Esophagus squamous epithelium (tissue), 5 donors: ENCODE results near the gene CCDC69. TPM values are rescaled to one million over a fixed set of nuclear protein-coding genes. Genes with fewer than 3 reads are reported as not detected.
"Not testable (repeated sequence)": the region's sequence is repeated elsewhere in the genome, so short reads cannot be mapped to it uniquely, and the experiment has no call there.

Source experiments
- DNase-seq: peaks from one replicate; lab custom pipeline; 2025; lab: John Stamatoyannopoulos, UW
- H3K27ac ChIP-seq, 4 donors: fragments of 200-600 bp; sonication (generic); one replicate each; pipeline ENCODE4 v1.5.1; 2016 to 2019; ENCODE audit warnings: mild to moderate bottlenecking in 1 of 4
- H3K27me3 ChIP-seq, 4 donors: fragments of 200-600 bp; sonication (generic); 1 replicate in 3 of 4; 2 replicates in 1 of 4; pipeline versions ENCODE4 v1.5.1 to v1.6.0; 2017 to 2021; ENCODE audit warnings: antibody characterized with exemption in 1 of 4
- H3K36me3 ChIP-seq, 3 donors: fragments of 200-600 bp; sonication (generic); one replicate each; pipeline ENCODE4 v1.5.1; 2016 to 2019
- H3K4me1 ChIP-seq, 3 donors: fragments of 200-600 bp; sonication (generic); one replicate each; pipeline ENCODE4 v1.5.1; 2017 to 2019
- H3K4me3 ChIP-seq, 4 donors: fragments of 200-600 bp; sonication (generic); 1 replicate in 3 of 4; 2 replicates in 1 of 4; pipeline ENCODE4 v1.5.1; 2016 to 2019; ENCODE audit warnings: mild to moderate bottlenecking in 2 of 4, moderate library complexity in 1 of 4
- H3K9me3 ChIP-seq, 3 donors: fragments of 200-600 bp; sonication (generic); one replicate each; pipeline ENCODE4 v1.5.1; 2016 to 2019
- POLR2A ChIP-seq, 4 donors: fragments of 450-650 bp; IDR thresholded peaks; one replicate each; pipeline ENCODE4 v1.6.1; 2017; ENCODE audit warnings: antibody characterized with exemption in 4 of 4, mild to moderate bottlenecking in 4 of 4, moderate library complexity in 3 of 4
- WGBS, 2 donors: methylation state at CpG; one replicate each; pipeline ENCODE4 v1.1.5; 2018; 5-methylcytosine and 5-hydroxymethylcytosine counted together
- intact Hi-C: fragments of 100-400 bp; cut with DNase I; formaldehyde crosslinking; loops from one replicate; pipeline ENCODE4 v1.15.0; 2022
- total RNA-seq, 4 donors: library from RNA; depleted of rRNA; stranded (reverse); fragments of >200 nt; gene quantifications; one replicate each; pipeline ENCODE4 v1.1.0, GENCODE V29; 2016
- TF ChIP-seq, protein P1 (sequence below), 6 experiments: fragments of 450-650 bp in 4 of 6; fragments of 200-600 bp in 2 of 6; sonication (generic) in 2 of 6; IDR thresholded peaks; one replicate each; pipeline ENCODE4 v1.5.1; 2016 to 2019; ENCODE audit warnings: antibody characterized with exemption in 6 of 6, mild to moderate bottlenecking in 4 of 6, moderate library complexity in 4 of 6
- donor health status: DM: yes; HTN: yes; CAD: no.

CCDC69 gene
- total RNA-seq, 4 donors from 2014 or later, result 10.9 to 87.0 (median 37.8) TPM

- Histone ChIP-seq H3K36me3 (peaks cover 0 to 33% (median 7%) of the 10 kb centered on the region in 3 donors), H3K27me3 (no peaks in the 10 kb centered on the region), H3K4me3 (no peak overlapping the region), H3K9me3 (no peaks in the 10 kb centered on the region), H3K4me1 (peaks cover 39 to 77% (median 47%) of the 10 kb centered on the region in 3 donors), H3K27ac (peak overlapping the region; percentile 67 to 74 (median 72))
- peak in 1 of 4 donors; percentile 26 for TF ChIP-seq POLR2A (IDR thresholded peaks at IDR 0.05)
- TF ChIP-seq, protein P1, sequence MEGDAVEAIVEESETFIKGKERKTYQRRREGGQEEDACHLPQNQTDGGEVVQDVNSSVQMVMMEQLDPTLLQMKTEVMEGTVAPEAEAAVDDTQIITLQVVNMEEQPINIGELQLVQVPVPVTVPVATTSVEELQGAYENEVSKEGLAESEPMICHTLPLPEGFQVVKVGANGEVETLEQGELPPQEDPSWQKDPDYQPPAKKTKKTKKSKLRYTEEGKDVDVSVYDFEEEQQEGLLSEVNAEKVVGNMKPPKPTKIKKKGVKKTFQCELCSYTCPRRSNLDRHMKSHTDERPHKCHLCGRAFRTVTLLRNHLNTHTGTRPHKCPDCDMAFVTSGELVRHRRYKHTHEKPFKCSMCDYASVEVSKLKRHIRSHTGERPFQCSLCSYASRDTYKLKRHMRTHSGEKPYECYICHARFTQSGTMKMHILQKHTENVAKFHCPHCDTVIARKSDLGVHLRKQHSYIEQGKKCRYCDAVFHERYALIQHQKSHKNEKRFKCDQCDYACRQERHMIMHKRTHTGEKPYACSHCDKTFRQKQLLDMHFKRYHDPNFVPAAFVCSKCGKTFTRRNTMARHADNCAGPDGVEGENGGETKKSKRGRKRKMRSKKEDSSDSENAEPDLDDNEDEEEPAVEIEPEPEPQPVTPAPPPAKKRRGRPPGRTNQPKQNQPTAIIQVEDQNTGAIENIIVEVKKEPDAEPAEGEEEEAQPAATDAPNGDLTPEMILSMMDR (IDR thresholded peaks at IDR 0.05), result no peak
- WGBS, 2 donors, result 25 to 26% methylated on average over 5 of the region's 5 CpGs
- no peak for DNase-seq
- intact Hi-C loops, result no loop called here
Observed at GRCh38 chr5:151257731-151258181, 33.9 kb upstream of the CCDC69 start.

DNA sequence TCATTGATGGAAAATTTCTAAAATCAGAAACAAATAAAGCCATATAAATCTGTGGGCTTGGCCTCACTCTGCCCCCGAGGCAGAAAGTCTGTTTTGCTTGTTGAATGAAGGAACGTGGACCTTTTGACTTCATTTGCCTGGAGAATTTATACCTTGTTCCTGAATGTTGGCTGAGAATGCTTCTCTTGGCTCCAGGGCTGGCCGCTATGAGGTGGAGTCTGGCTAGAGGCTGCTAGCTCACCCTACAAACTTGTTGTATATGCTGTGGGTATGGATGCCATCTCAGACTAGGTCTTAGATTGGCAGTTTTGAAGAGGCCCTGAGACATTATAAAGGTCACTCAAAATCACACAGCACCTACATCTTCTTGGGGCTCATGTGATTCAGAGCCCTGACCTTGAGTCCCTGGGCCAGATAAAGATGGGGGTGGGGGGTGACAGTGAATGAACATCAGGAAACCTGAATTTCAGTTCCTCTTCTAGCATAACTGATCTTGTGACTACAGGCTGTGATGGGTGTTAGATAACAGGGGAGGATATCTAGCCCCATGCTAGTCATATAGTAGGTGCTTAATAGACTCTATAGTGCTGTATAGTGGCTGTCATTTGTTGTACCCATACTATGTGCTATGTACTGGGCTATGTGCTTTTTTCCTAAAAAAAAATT is 31.9 kb upstream of the CCDC69 start:
- WGBS, 2 donors, result 60 to 64% methylated on average over 3 of the region's 3 CpGs
- no peaks in the 10 kb centered on the region for H3K9me3 ChIP-seq
- no peaks in the 10 kb centered on the region for H3K27me3 ChIP-seq
- H3K4me3 ChIP-seq, result peak overlapping the region in 1 of 4 donors; percentile 82
- intact Hi-C loops, result no loop called here
- peak overlapping the region; percentile 85 to 92 (median 90) for H3K27ac ChIP-seq
- peaks cover 0 to 13% (median 7%) of the 10 kb centered on the region in 3 donors for H3K36me3 ChIP-seq
- no peak for DNase-seq
- H3K4me1 ChIP-seq, result peaks cover 44 to 82% (median 47%) of the 10 kb centered on the region in 3 donors
- TF ChIP-seq, protein P1 (IDR thresholded peaks at IDR 0.05), result no peak
- TF ChIP-seq POLR2A (IDR thresholded peaks at IDR 0.05), result no peak

DNA sequence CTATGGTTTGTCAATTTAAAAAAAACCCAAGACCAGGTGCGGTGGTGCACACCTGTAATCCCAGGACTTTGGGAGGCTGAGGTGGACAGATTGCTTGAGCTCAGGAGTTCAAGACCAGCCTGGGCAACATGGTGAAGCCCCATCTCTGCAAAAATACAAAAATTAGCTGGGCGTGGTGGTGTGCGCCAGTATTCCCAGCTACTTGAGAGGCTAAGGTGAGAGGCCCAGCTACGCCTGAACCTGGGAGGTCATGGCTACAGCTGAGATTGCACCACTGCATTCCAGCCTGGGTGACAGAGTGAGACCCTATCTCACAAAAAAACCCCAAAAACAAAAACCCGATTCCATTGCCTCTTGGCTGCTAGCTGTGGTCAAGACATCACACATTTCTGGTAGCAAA is 31.1 kb upstream of the CCDC69 start:
- peak overlapping the region in 3 of 4 donors; percentile 62 to 83 (median 82) for H3K4me3 ChIP-seq
- H3K27me3 ChIP-seq, H3K9me3 ChIP-seq, intact Hi-C loops, DNase-seq, H3K36me3 ChIP-seq: not testable (repeated sequence)
- peak overlapping the region; percentile 85 to 92 (median 90) for H3K27ac ChIP-seq
- H3K4me1 ChIP-seq, result peaks cover 44 to 80% (median 47%) of the 10 kb centered on the region in 3 donors
- WGBS, 2 donors, result 81 to 89% methylated on average over 4 to 5 of the region's 5 CpGs

GRCh38 chr5:151254556-151254955 is 30.7 kb upstream of the CCDC69 start:
- peak overlapping the region; percentile 85 to 92 (median 90) for H3K27ac ChIP-seq
- H3K4me1 ChIP-seq, result peaks cover 44 to 76% (median 47%) of the 10 kb centered on the region in 3 donors
- DNase-seq, result no peak
- WGBS, 2 donors, result 31 to 33% methylated on average over 1 of the region's 1 CpG
- no peaks in the 10 kb centered on the region for H3K9me3 ChIP-seq
- peak overlapping the region; percentile 51 to 83 (median 72) for H3K4me3 ChIP-seq
- H3K27me3 ChIP-seq, result no peaks in the 10 kb centered on the region
- peaks cover 0 to under 1% (median 0%) of the 10 kb centered on the region in 3 donors for H3K36me3 ChIP-seq
- intact Hi-C loops, result no loop called here
- peak in 1 of 4 donors; percentile 47 for TF ChIP-seq POLR2A (IDR thresholded peaks at IDR 0.05)
- TF ChIP-seq, protein P1 (IDR thresholded peaks at IDR 0.05), result no peak

DNA sequence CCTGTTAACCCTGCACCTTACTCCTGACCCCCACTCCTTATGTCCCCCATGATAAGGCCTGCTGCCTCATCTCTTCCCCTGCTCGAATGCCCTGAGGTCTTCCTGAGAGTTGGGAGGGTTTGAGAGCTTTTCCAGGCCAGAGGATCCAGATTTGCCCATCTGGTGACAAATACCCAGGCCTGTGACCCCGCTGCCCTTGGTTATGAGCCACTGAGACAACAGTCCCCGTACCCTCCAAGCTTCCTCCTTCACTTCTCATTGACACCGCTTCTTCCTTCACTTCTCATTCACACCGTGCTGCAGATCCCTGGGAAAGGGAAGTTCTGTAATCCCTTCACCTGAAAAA is 29.7 kb upstream of the CCDC69 start:
- DNase-seq, result no peak
- Histone ChIP-seq H3K4me3 (peak overlapping the region; percentile 51 to 83 (median 72)), H3K9me3 (no peaks in the 10 kb centered on the region), H3K27me3 (no peaks in the 10 kb centered on the region), H3K36me3 (no peaks in the 10 kb centered on the region), H3K4me1 (peaks cover 40 to 66% (median 42%) of the 10 kb centered on the region in 3 donors), H3K27ac (peak overlapping the region; percentile 85 to 92 (median 90))
- 7 to 25% methylated on average over 5 of the region's 5 CpGs for WGBS, 2 donors
- intact Hi-C loops, result no loop called here
- no peak for TF ChIP-seq POLR2A (IDR thresholded peaks at IDR 0.05)
- TF ChIP-seq, protein P1 (IDR thresholded peaks at IDR 0.05), result no peak
